ENCODE data around the gene SPOCK1.
"Not testable (repeated sequence)": the region's sequence is repeated elsewhere in the genome, so short reads cannot be mapped to it uniquely, and the experiment has no call there.

Gene SPOCK1

GRCh38 chr5:136992796-136993489 lies 506.2 kb downstream of the SPOCK1 start:
- peaks cover 11% of the 10 kb centered on the region for H3K9me3 Mint-ChIP-seq
- H3K27me3 Mint-ChIP-seq = no peaks in the 10 kb centered on the region
- H3K4me1 Mint-ChIP-seq (ENCODE audit: low read depth) = no peaks in the 10 kb centered on the region
- intact Hi-C loops (cut with micrococcal nuclease) = no loop called here
- no peaks in the 10 kb centered on the region for H3K36me3 Mint-ChIP-seq (ENCODE audit: low read depth)
- H3K4me3 Mint-ChIP-seq = no peak overlapping the region
- H3K27ac Mint-ChIP-seq = no peak overlapping the region

GRCh38 chr5:136985785-136986475 lies 513.2 kb downstream of the SPOCK1 start:
- H3K36me3 Mint-ChIP-seq (ENCODE audit: low read depth) = no peaks in the 10 kb centered on the region
- H3K27ac Mint-ChIP-seq = no peak overlapping the region
- no peaks in the 10 kb centered on the region for H3K27me3 Mint-ChIP-seq
- no peak overlapping the region for H3K4me3 Mint-ChIP-seq
- intact Hi-C loops (cut with micrococcal nuclease) = no loop called here
- H3K4me1 Mint-ChIP-seq (ENCODE audit: low read depth) = no peaks in the 10 kb centered on the region
- no peaks in the 10 kb centered on the region for H3K9me3 Mint-ChIP-seq

- no peaks in the 10 kb centered on the region for H3K27me3 Mint-ChIP-seq
- H3K27ac Mint-ChIP-seq = no peak overlapping the region
- no peaks in the 10 kb centered on the region for H3K36me3 Mint-ChIP-seq (ENCODE audit: low read depth)
- no peaks in the 10 kb centered on the region for H3K4me1 Mint-ChIP-seq (ENCODE audit: low read depth)
- intact Hi-C loops (cut with micrococcal nuclease) = no loop called here
- no peaks in the 10 kb centered on the region for H3K9me3 Mint-ChIP-seq
- no peak overlapping the region for H3K4me3 Mint-ChIP-seq
Measured at GRCh38 chr5:136984772-136985446, 514.2 kb downstream of the SPOCK1 start.

GRCh38 chr5:136981936-136982335 lies 517.2 kb downstream of the SPOCK1 start:
- intact Hi-C loops (cut with micrococcal nuclease) = no loop called here

GRCh38 chr5:136979131-136979530 lies 520.0 kb downstream of the SPOCK1 start:
- Mint-ChIP-seq H3K27ac (no peak overlapping the region), H3K36me3 (ENCODE audit: low read depth) (no peaks in the 10 kb centered on the region), H3K9me3 (no peaks in the 10 kb centered on the region), H3K4me3 (no peak overlapping the region), H3K27me3 (no peaks in the 10 kb centered on the region), H3K4me1 (ENCODE audit: low read depth) (no peaks in the 10 kb centered on the region)
- intact Hi-C loops (cut with micrococcal nuclease) = no loop called here

More at GRCh38 chr5:136981936-136982335, 517.2 kb downstream of the SPOCK1 start:
- H3K27me3 Mint-ChIP-seq = no peaks in the 10 kb centered on the region
- H3K36me3 Mint-ChIP-seq (ENCODE audit: low read depth) = no peaks in the 10 kb centered on the region
- H3K9me3 Mint-ChIP-seq = no peaks in the 10 kb centered on the region
- no peak overlapping the region for H3K4me3 Mint-ChIP-seq
- no peaks in the 10 kb centered on the region for H3K4me1 Mint-ChIP-seq (ENCODE audit: low read depth)
- H3K27ac Mint-ChIP-seq = no peak overlapping the region

- Mint-ChIP-seq H3K9me3 (peaks cover 30% of the 10 kb centered on the region), H3K4me1 (ENCODE audit: low read depth) (no peaks in the 10 kb centered on the region), H3K27me3 (no peaks in the 10 kb centered on the region), H3K4me3 (no peak overlapping the region), H3K36me3 (ENCODE audit: low read depth) (no peaks in the 10 kb centered on the region), H3K27ac (no peak overlapping the region)
- intact Hi-C loops (cut with micrococcal nuclease) = no loop called here
Measured at GRCh38 chr5:136963504-136963903, 535.6 kb downstream of the SPOCK1 start.

GRCh38 chr5:136957428-136957827 lies 541.7 kb downstream of the SPOCK1 start:
- no peaks in the 10 kb centered on the region for H3K27me3 Mint-ChIP-seq
- no peaks in the 10 kb centered on the region for H3K4me1 Mint-ChIP-seq (ENCODE audit: low read depth)
- no peak overlapping the region for H3K27ac Mint-ChIP-seq
- no peak overlapping the region for H3K4me3 Mint-ChIP-seq
- intact Hi-C loops (cut with micrococcal nuclease) = no loop called here
- H3K36me3 Mint-ChIP-seq (ENCODE audit: low read depth) = no peaks in the 10 kb centered on the region
- peaks cover 33% of the 10 kb centered on the region for H3K9me3 Mint-ChIP-seq

- H3K4me3 Mint-ChIP-seq; intact Hi-C loops (cut with micrococcal nuclease); H3K27me3 Mint-ChIP-seq; H3K4me1 Mint-ChIP-seq (ENCODE audit: low read depth); H3K27ac Mint-ChIP-seq; H3K36me3 Mint-ChIP-seq (ENCODE audit: low read depth): not testable (repeated sequence)
- H3K9me3 Mint-ChIP-seq = peaks cover 40% of the 10 kb centered on the region
Measured at GRCh38 chr5:136954142-136954541, 545.0 kb downstream of the SPOCK1 start.

- H3K27ac Mint-ChIP-seq; H3K36me3 Mint-ChIP-seq (ENCODE audit: low read depth); H3K4me3 Mint-ChIP-seq; H3K4me1 Mint-ChIP-seq (ENCODE audit: low read depth); intact Hi-C loops (cut with micrococcal nuclease); H3K27me3 Mint-ChIP-seq: not testable (repeated sequence)
- H3K9me3 Mint-ChIP-seq = peaks cover 43% of the 10 kb centered on the region
Measured at GRCh38 chr5:136953346-136954069, 545.6 kb downstream of the SPOCK1 start.

- no peaks in the 10 kb centered on the region for H3K27me3 Mint-ChIP-seq
Measured at GRCh38 chr5:136927571-136927970, 571.6 kb downstream of the SPOCK1 start.

GRCh38 chr5:136926073-136926472 lies 573.1 kb downstream of the SPOCK1 start:
- peaks cover 34% of the 10 kb centered on the region for H3K9me3 Mint-ChIP-seq
- H3K27ac Mint-ChIP-seq = no peak overlapping the region
- intact Hi-C loops (cut with micrococcal nuclease) = no loop called here
- no peaks in the 10 kb centered on the region for H3K27me3 Mint-ChIP-seq
- no peaks in the 10 kb centered on the region for H3K4me1 Mint-ChIP-seq (ENCODE audit: low read depth)
- no peaks in the 10 kb centered on the region for H3K36me3 Mint-ChIP-seq (ENCODE audit: low read depth)
- H3K4me3 Mint-ChIP-seq = no peak overlapping the region

More at GRCh38 chr5:136927571-136927970, 571.6 kb downstream of the SPOCK1 start:
- H3K4me3 Mint-ChIP-seq = no peak overlapping the region
- peaks cover 38% of the 10 kb centered on the region for H3K9me3 Mint-ChIP-seq
- intact Hi-C loops (cut with micrococcal nuclease) = no loop called here
- H3K36me3 Mint-ChIP-seq (ENCODE audit: low read depth) = no peaks in the 10 kb centered on the region
- no peak overlapping the region for H3K27ac Mint-ChIP-seq
- no peaks in the 10 kb centered on the region for H3K4me1 Mint-ChIP-seq (ENCODE audit: low read depth)

Data from dendritic cell treated with granulocyte-macrophage colony-stimulating factor and Interleukin-4, amounts not matched to agents 40 ng/mL and 50 ng/mL, for 4 days (primary cell).